Muscle layer of colon (tissue), 2 donors: ENCODE results near the gene AOPEP.

Experiments
- H3K27ac ChIP-seq: one replicate; pipeline ENCODE4 v1.7.0; 2013; ENCODE audit warnings: low read depth, mild to moderate bottlenecking, low read length, moderate library complexity
- H3K27me3 ChIP-seq, 2 donors: one replicate each; pipeline ENCODE4 v1.7.0; 2013; ENCODE audit warnings: low read length in 2 of 2, mild to moderate bottlenecking in 2 of 2; ENCODE audit not compliant: insufficient read depth in 2 of 2, control insufficient read depth in 1 of 2
- H3K36me3 ChIP-seq: one replicate; pipeline ENCODE4 v1.7.0; 2013; ENCODE audit warnings: mild to moderate bottlenecking, low read length; ENCODE audit not compliant: insufficient read depth
- H3K4me1 ChIP-seq: one replicate; pipeline ENCODE4 v1.7.0; 2013; ENCODE audit warnings: mild to moderate bottlenecking, low read length; ENCODE audit not compliant: insufficient read depth
- H3K4me3 ChIP-seq, 2 donors: one replicate each; pipeline ENCODE4 v1.7.0; 2013; ENCODE audit warnings: low read length in 2 of 2, low read depth in 1 of 2, mild to moderate bottlenecking in 1 of 2, moderate library complexity in 1 of 2
- H3K9ac ChIP-seq: one replicate; pipeline ENCODE4 v1.7.0; 2013; ENCODE audit warnings: low read length
- H3K9me3 ChIP-seq: one replicate; pipeline ENCODE4 v1.7.0; 2013; ENCODE audit warnings: mild to moderate bottlenecking, low read length
- donor health status: abdominal sarcoma.
- donor health status: Adenocarcinoma of cecum.

AOPEP gene

DNA sequence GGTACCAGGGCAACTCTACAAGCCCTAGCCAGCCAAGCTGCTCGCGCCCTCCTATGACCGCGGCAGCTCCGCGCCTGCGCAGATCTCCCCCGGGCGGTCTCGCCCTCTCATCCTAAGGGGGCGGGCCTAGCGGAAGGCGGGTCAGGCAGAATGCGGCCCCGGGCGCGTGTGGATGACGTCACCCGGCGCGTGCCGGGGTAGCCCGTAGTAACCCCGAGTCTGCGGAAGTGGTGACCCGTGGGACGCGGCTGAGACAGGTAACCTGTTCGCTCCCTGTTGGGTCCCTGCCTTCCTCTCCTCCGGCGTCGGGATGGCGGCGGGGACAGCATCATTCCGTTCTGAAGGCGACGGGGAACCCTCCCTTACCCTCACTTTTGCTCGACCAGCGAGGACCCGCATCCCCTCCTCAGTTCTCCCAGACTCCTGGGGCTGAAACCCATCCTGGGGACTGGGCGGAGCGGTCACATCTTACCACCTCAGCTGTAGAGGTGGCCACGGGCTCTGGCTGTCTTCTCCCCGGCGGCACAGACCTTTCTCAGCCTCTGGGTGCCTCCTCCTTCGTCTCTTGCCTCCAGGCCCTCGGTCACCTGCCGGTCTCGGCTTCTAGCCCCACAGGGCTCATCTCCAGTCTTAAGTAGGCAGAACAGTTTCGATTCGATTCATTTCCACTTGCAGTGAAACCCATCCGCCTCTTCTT is at the start of gene AOPEP:
TSS of gene AOPEP (plus strand) at position 205 of the 697 bp plus-strand sequence. CDS start 33,085 bp downstream, outside the sequence.
- Histone ChIP-seq H3K9me3 (no peaks in the 10 kb centered on the region), H3K27me3 (no peaks in the 10 kb centered on the region), H3K4me1 (peaks cover 9% of the 10 kb centered on the region), H3K9ac (peak within 1 kb of the TSS; percentile 92), H3K4me3 (peak within 1 kb of the TSS; percentile 96), H3K36me3 (no peaks in the 10 kb centered on the region), H3K27ac (peak within 1 kb of the TSS; percentile 91)

DNA sequence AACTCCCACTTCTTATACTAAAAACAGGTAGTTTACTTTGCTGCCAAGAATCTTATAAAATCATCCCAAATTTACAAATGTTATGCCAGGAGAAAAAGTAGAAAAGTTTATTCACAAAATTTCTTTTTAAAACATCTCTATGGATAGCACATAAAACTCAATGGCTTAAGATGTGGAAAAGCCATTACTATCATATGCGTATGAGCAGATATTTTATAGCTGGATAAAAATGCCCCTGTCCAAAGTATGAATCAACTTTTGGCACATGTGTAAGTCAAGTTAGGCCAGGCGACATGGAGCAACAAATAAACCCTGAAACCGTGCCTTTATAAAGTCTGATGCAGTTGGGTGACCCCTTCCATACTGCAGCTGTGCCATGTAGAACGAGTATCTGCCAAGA is 48.6 kb upstream of the AOPEP start:
- H3K4me1 ChIP-seq, result peaks cover 3% of the 10 kb centered on the region
- H3K36me3 ChIP-seq, result no peaks in the 10 kb centered on the region
- H3K9me3 ChIP-seq, result no peaks in the 10 kb centered on the region
- H3K4me3 ChIP-seq, result no peak overlapping the region
- no peak overlapping the region for H3K27ac ChIP-seq
- H3K9ac ChIP-seq, result no peak overlapping the region
- H3K27me3 ChIP-seq, result no peaks in the 10 kb centered on the region

GRCh38 chr9:94679587-94679986 is 46.9 kb upstream of the AOPEP start:
- Histone ChIP-seq H3K27me3 (no peaks in the 10 kb centered on the region), H3K4me1 (peaks cover 3% of the 10 kb centered on the region), H3K9ac (no peak overlapping the region), H3K36me3 (no peaks in the 10 kb centered on the region), H3K27ac (no peak overlapping the region), H3K4me3 (no peak overlapping the region), H3K9me3 (no peaks in the 10 kb centered on the region)

GRCh38 chr9:94680020-94680419 is 46.5 kb upstream of the AOPEP start:
- H3K36me3 ChIP-seq, result no peaks in the 10 kb centered on the region
- no peaks in the 10 kb centered on the region for H3K27me3 ChIP-seq
- H3K4me3 ChIP-seq, result no peak overlapping the region
- H3K4me1 ChIP-seq, result peaks cover 3% of the 10 kb centered on the region
- H3K9me3 ChIP-seq, result no peaks in the 10 kb centered on the region
- H3K27ac ChIP-seq, result no peak overlapping the region
- no peak overlapping the region for H3K9ac ChIP-seq

- H3K9ac ChIP-seq, result no peak overlapping the region
- H3K4me1 ChIP-seq, result peaks cover 3% of the 10 kb centered on the region
- H3K27me3 ChIP-seq, result no peaks in the 10 kb centered on the region
- no peaks in the 10 kb centered on the region for H3K9me3 ChIP-seq
- H3K4me3 ChIP-seq, result no peak overlapping the region
- H3K36me3 ChIP-seq, result no peaks in the 10 kb centered on the region
- no peak overlapping the region for H3K27ac ChIP-seq
Observed at GRCh38 chr9:94680621-94681020, 45.9 kb upstream of the AOPEP start.

DNA sequence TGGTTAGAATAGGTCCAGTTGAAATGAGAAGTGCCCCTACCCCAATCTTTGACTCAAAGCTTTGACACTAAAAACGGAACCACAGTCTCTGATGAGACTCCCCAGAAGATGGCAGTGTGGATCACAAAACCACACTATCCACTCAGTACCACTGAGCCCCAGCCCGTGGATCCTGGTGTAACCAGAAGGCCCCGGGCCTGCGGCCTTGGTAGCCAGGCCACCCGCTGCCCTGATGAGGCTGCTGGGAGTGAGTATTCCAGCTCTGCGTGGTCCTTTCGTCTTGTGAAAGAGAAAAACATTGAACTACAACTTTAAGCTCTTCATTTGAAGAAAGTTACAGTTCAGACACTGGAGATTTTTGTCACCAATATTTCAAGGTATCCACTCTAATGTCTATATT is 45.0 kb upstream of the AOPEP start:
- Histone ChIP-seq H3K9me3 (no peaks in the 10 kb centered on the region), H3K36me3 (no peaks in the 10 kb centered on the region), H3K4me3 (no peak overlapping the region), H3K27ac (no peak overlapping the region), H3K4me1 (peaks cover 3% of the 10 kb centered on the region), H3K9ac (no peak overlapping the region), H3K27me3 (no peaks in the 10 kb centered on the region)

DNA sequence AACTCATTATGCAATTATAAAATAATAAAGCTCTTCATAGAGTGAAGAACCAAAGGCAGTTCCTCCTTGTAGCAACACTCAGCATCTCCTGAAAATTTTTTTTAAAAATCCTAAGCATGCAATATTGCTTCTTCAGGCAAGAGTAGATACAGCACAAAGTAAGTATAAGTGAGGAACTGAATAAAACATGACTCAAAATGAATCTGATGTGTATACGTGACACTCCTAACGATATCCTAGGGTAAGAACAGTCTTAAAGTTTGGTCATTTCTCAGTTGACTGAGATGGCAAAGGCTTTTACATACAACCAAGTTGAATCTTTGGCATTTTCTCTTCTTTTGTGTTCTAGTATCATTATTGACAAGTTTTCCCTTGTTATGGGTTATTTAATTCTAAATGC is 41.1 kb upstream of the AOPEP start:
- no peaks in the 10 kb centered on the region for H3K9me3 ChIP-seq

GRCh38 chr9:94687451-94687850 is 39.0 kb upstream of the AOPEP start:
- H3K36me3 ChIP-seq, result no peaks in the 10 kb centered on the region
- H3K27ac ChIP-seq, result no peak overlapping the region
- no peaks in the 10 kb centered on the region for H3K4me1 ChIP-seq
- no peaks in the 10 kb centered on the region for H3K27me3 ChIP-seq
- no peak overlapping the region for H3K4me3 ChIP-seq
- H3K9me3 ChIP-seq, result no peaks in the 10 kb centered on the region
- H3K9ac ChIP-seq, result no peak overlapping the region

More for the DNA sequence above, 41.1 kb upstream of the AOPEP start:
- Histone ChIP-seq H3K4me3 (no peak overlapping the region), H3K9ac (no peak overlapping the region), H3K27me3 (no peaks in the 10 kb centered on the region), H3K4me1 (peaks cover 3% of the 10 kb centered on the region), H3K36me3 (no peaks in the 10 kb centered on the region), H3K27ac (no peak overlapping the region)

DNA sequence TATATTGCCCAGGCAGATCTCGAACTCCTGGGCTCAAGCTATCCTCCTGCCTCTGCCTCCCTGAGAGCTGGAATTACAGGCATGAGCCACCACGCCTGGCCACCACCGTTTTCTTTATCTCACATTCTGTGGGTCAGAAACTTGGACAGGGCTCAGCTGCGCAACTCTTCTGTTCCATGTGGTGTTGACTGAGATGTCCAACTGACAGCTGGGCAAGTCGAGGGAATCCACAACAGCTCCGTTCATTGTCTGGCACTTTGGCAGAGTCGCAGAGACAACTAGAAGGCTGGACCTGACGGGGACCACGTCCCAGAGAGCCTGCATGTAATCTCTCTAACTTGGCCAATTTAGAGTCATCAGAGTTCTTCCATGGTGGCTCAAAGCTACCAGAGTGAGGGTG is 36.2 kb upstream of the AOPEP start:
- H3K4me3 ChIP-seq, result no peak overlapping the region
- H3K36me3 ChIP-seq, result no peaks in the 10 kb centered on the region
- no peaks in the 10 kb centered on the region for H3K9me3 ChIP-seq
- H3K27me3 ChIP-seq, result no peaks in the 10 kb centered on the region
- no peaks in the 10 kb centered on the region for H3K4me1 ChIP-seq
- no peak overlapping the region for H3K27ac ChIP-seq
- H3K9ac ChIP-seq, result no peak overlapping the region

- H3K4me3 ChIP-seq, result no peak overlapping the region
- no peak overlapping the region for H3K27ac ChIP-seq
- H3K36me3 ChIP-seq, result no peaks in the 10 kb centered on the region
- H3K4me1 ChIP-seq, result no peaks in the 10 kb centered on the region
- H3K27me3 ChIP-seq, result no peaks in the 10 kb centered on the region
- no peak overlapping the region for H3K9ac ChIP-seq
- H3K9me3 ChIP-seq, result no peaks in the 10 kb centered on the region
Observed at GRCh38 chr9:94692601-94693000, 33.9 kb upstream of the AOPEP start.

- Histone ChIP-seq H3K9me3 (no peaks in the 10 kb centered on the region), H3K4me1 (no peaks in the 10 kb centered on the region), H3K4me3 (no peak overlapping the region), H3K27ac (no peak overlapping the region), H3K27me3 (no peaks in the 10 kb centered on the region), H3K9ac (no peak overlapping the region), H3K36me3 (no peaks in the 10 kb centered on the region)
Observed at GRCh38 chr9:94693485-94694204, 32.9 kb upstream of the AOPEP start.

GRCh38 chr9:94696545-94696944 is 30.0 kb upstream of the AOPEP start:
- no peak overlapping the region for H3K4me3 ChIP-seq
- H3K27ac ChIP-seq, result no peak overlapping the region
- H3K9me3 ChIP-seq, result no peaks in the 10 kb centered on the region
- no peaks in the 10 kb centered on the region for H3K36me3 ChIP-seq
- H3K4me1 ChIP-seq, result no peaks in the 10 kb centered on the region
- H3K9ac ChIP-seq, result no peak overlapping the region
- H3K27me3 ChIP-seq, result no peaks in the 10 kb centered on the region
